GM12892 (cell line): Measurements from ENCODE around the gene METAP1D.

Experiments
- POLR2A ChIP-seq: IDR thresholded peaks from 2 replicates; pipeline ENCODE4 v1.6.1; 2011; ENCODE audit warnings: low read depth, low read length, control low read depth
- POLR2AphosphoS5 ChIP-seq: IDR thresholded peaks from 2 replicates; pipeline ENCODE4 v1.6.1; 2011; ENCODE audit warnings: low read depth, low read length, control low read depth
- TAF1 ChIP-seq: IDR thresholded peaks from 2 replicates; pipeline ENCODE4 v1.6.1; 2011; ENCODE audit warnings: low read depth, mild to moderate bottlenecking, control low read depth, low read length, borderline replicate concordance

GRCh38 chr2:172091761-172092566, 92.2 kb downstream of the METAP1D start:
- TF ChIP-seq POLR2A (no peak), POLR2AphosphoS5 (no peak), TAF1 (no peak)
